Ishikawa (cell line): ENCODE measurements around the gene FOS.

Experiments used
- FOXM1 ChIP-seq: IDR thresholded peaks from 2 replicates; pipeline ENCODE4 v1.6.1; 2012; ENCODE audit warnings: low read depth, borderline replicate concordance
- REST ChIP-seq: IDR thresholded peaks from 2 replicates; pipeline ENCODE4 v1.6.1; 2012; ENCODE audit warnings: low read depth, mild to moderate bottlenecking
- YY1 ChIP-seq: IDR thresholded peaks from 2 replicates; pipeline ENCODE4 v1.6.1; 2012; ENCODE audit warnings: low read depth

- TF ChIP-seq YY1: no peak
- TF ChIP-seq FOXM1: no peak
- no peak for TF ChIP-seq REST
Observed at GRCh38 chr14:75229661-75230139, 48.9 kb upstream of the FOS start.
